Measurements from ENCODE around the gene BMI1.

The BMI1 gene

DNA sequence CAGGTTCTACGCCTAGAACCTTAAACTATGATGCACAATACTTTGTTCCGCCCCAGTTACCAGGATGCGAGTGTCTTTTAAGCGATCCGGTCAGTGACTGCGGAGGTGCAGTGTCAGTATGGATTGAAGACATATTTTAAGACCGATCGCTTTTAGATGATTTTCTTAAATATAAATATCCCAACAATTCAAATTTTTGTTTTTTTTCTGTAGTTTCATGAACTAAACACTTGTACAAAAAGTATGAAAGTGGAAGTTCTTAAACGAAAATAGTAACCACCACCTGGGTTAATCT, 3.9 kb upstream of the BMI1 start:
- no peak for TF ChIP-seq BACH2 (CRISPR knock-in tag; IDR thresholded peaks at IDR 0.05; ENCODE audit: borderline replicate concordance)
- TF ChIP-seq RARB (CRISPR knock-in tag; IDR thresholded peaks at IDR 0.05), result no peak
- TF ChIP-seq, protein P1, sequence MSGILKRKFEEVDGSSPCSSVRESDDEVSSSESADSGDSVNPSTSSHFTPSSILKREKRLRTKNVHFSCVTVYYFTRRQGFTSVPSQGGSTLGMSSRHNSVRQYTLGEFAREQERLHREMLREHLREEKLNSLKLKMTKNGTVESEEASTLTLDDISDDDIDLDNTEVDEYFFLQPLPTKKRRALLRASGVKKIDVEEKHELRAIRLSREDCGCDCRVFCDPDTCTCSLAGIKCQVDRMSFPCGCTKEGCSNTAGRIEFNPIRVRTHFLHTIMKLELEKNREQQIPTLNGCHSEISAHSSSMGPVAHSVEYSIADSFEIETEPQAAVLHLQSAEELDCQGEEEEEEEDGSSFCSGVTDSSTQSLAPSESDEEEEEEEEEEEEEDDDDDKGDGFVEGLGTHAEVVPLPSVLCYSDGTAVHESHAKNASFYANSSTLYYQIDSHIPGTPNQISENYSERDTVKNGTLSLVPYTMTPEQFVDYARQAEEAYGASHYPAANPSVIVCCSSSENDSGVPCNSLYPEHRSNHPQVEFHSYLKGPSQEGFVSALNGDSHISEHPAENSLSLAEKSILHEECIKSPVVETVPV (CRISPR knock-in tag; IDR thresholded peaks at IDR 0.05), result no peak
- TF ChIP-seq, protein P2, sequence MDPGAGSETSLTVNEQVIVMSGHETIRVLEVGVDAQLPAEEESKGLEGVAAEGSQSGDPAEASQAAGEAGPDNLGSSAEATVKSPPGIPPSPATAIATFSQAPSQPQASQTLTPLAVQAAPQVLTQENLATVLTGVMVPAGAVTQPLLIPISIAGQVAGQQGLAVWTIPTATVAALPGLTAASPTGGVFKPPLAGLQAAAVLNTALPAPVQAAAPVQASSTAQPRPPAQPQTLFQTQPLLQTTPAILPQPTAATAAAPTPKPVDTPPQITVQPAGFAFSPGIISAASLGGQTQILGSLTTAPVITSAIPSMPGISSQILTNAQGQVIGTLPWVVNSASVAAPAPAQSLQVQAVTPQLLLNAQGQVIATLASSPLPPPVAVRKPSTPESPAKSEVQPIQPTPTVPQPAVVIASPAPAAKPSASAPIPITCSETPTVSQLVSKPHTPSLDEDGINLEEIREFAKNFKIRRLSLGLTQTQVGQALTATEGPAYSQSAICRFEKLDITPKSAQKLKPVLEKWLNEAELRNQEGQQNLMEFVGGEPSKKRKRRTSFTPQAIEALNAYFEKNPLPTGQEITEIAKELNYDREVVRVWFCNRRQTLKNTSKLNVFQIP (CRISPR knock-in tag; IDR thresholded peaks at IDR 0.05; ENCODE audit: borderline replicate concordance, low read depth), result no peak
- no peak for TF ChIP-seq ZNF565 (CRISPR knock-in tag; conservative IDR thresholded peaks at IDR 0.05; ENCODE audit: low read depth)
- no peak for TF ChIP-seq PPARA (CRISPR knock-in tag; IDR thresholded peaks at IDR 0.05; ENCODE audit: borderline replicate concordance)
- no peak for TF ChIP-seq ESRRG (CRISPR knock-in tag; IDR thresholded peaks at IDR 0.05)
- TF ChIP-seq OSR1 (CRISPR knock-in tag; IDR thresholded peaks at IDR 0.05), result no peak
- TF ChIP-seq, protein P3, sequence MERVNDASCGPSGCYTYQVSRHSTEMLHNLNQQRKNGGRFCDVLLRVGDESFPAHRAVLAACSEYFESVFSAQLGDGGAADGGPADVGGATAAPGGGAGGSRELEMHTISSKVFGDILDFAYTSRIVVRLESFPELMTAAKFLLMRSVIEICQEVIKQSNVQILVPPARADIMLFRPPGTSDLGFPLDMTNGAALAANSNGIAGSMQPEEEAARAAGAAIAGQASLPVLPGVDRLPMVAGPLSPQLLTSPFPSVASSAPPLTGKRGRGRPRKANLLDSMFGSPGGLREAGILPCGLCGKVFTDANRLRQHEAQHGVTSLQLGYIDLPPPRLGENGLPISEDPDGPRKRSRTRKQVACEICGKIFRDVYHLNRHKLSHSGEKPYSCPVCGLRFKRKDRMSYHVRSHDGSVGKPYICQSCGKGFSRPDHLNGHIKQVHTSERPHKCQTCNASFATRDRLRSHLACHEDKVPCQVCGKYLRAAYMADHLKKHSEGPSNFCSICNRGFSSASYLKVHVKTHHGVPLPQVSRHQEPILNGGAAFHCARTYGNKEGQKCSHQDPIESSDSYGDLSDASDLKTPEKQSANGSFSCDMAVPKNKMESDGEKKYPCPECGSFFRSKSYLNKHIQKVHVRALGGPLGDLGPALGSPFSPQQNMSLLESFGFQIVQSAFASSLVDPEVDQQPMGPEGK (CRISPR knock-in tag; IDR thresholded peaks at IDR 0.05; ENCODE audit: borderline replicate concordance), result no peak
- no peak for TF ChIP-seq ZC3H10 (CRISPR knock-in tag; IDR thresholded peaks at IDR 0.05)
- no peak for TF ChIP-seq ZFP30 (CRISPR knock-in tag; IDR thresholded peaks at IDR 0.05)
- peak; percentile 35 for ATAC-seq

DNA sequence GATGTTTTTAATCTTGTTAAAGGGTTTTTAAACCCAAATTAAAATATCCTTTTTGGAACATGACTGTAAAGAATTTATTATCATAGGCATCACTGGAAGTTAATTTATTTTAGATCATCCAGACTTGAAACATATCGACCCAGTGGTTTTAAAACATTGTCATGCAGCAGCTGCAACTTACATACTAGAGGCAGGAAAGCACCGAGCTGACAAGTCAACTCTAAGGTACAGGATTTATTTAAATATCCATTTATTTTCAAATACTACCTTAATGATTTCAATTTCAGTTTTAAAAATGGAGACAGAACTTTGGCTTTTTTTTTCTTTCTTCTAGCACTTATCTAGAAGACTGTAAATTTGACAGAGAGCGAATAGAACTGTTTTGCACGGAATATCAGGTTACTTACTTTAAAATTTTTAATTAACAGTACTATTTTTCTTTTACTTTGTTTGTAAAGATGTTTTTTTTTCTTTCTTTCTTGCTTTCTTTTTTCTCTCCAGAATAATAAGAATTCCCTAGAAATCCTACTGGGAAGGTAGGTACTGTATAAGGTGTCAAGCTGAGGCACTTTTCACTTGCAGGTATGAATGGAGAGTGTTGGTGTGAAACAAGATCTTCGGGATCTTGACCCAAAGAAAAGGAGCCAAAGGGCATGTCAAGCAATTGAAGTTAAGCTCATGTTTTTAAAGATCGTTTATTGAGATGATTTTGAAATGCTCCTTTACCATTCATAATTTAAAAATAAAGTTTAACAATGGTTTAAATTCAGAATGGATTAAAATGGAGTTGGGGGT, 2.9 kb upstream of the BMI1 start:
- no peak for TF ChIP-seq ZFP30 (CRISPR knock-in tag; IDR thresholded peaks at IDR 0.05)
- TF ChIP-seq RARB (CRISPR knock-in tag; IDR thresholded peaks at IDR 0.05), result no peak
- no peak for TF ChIP-seq TCF4 (CRISPR knock-in tag; IDR thresholded peaks at IDR 0.05; ENCODE audit: borderline replicate concordance)
- no peak for TF ChIP-seq BACH2 (CRISPR knock-in tag; IDR thresholded peaks at IDR 0.05; ENCODE audit: borderline replicate concordance)
- no peak for TF ChIP-seq CSDC2 (CRISPR knock-in tag; IDR thresholded peaks at IDR 0.05)
- TF ChIP-seq ARNTL (CRISPR knock-in tag; IDR thresholded peaks at IDR 0.05; ENCODE audit: borderline replicate concordance, low read depth), result no peak
- TF ChIP-seq SNAI2 (CRISPR knock-in tag; IDR thresholded peaks at IDR 0.05), result no peak
- TF ChIP-seq OSR1 (CRISPR knock-in tag; IDR thresholded peaks at IDR 0.05), result no peak
- no peak for TF ChIP-seq TOX (CRISPR knock-in tag; IDR thresholded peaks at IDR 0.05; ENCODE audit: borderline replicate concordance)
- TF ChIP-seq, protein P3 (CRISPR knock-in tag; IDR thresholded peaks at IDR 0.05; ENCODE audit: borderline replicate concordance), result no peak
- TF ChIP-seq ZNF8 (CRISPR knock-in tag; IDR thresholded peaks at IDR 0.05), result no peak
- TF ChIP-seq ZNF70 (CRISPR knock-in tag; IDR thresholded peaks at IDR 0.05), result no peak
- TF ChIP-seq, protein P4, sequence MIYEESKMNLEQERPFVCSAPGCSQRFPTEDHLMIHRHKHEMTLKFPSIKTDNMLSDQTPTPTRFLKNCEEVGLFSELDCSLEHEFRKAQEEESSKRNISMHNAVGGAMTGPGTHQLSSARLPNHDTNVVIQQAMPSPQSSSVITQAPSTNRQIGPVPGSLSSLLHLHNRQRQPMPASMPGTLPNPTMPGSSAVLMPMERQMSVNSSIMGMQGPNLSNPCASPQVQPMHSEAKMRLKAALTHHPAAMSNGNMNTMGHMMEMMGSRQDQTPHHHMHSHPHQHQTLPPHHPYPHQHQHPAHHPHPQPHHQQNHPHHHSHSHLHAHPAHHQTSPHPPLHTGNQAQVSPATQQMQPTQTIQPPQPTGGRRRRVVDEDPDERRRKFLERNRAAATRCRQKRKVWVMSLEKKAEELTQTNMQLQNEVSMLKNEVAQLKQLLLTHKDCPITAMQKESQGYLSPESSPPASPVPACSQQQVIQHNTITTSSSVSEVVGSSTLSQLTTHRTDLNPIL (CRISPR knock-in tag; IDR thresholded peaks at IDR 0.05; ENCODE audit: low read depth), result no peak
- no peak for TF ChIP-seq ISL1 (CRISPR knock-in tag; IDR thresholded peaks at IDR 0.05)
- no peak for TF ChIP-seq ESRRG (CRISPR knock-in tag; IDR thresholded peaks at IDR 0.05)
- no peak for TF ChIP-seq PPARA (CRISPR knock-in tag; IDR thresholded peaks at IDR 0.05; ENCODE audit: borderline replicate concordance)
- TF ChIP-seq, protein P2 (CRISPR knock-in tag; IDR thresholded peaks at IDR 0.05; ENCODE audit: borderline replicate concordance, low read depth), result no peak
- TF ChIP-seq, protein P1 (CRISPR knock-in tag; IDR thresholded peaks at IDR 0.05), result no peak
- TF ChIP-seq ZFP3 (CRISPR knock-in tag; IDR thresholded peaks at IDR 0.05), result no peak
- no peak for TF ChIP-seq ZNF565 (CRISPR knock-in tag; conservative IDR thresholded peaks at IDR 0.05; ENCODE audit: low read depth)
- ATAC-seq, result no peak
